ENCODE data around the gene MAPK8.
"Not testable (repeated sequence)": the region's sequence is repeated elsewhere in the genome, so short reads cannot be mapped to it uniquely, and the experiment has no call there.

Gene MAPK8

GRCh38 chr10:48418189-48418788, 111.8 kb downstream of the MAPK8 start:
- Histone ChIP-seq H3K36me3 (ENCODE audit: control insufficient read depth, insufficient read depth, low read length) (no peaks in the 10 kb centered on the region), H3K4me3 (ENCODE audit: low read length) (no peak overlapping the region), H3K9ac (ENCODE audit: low read length) (no peak overlapping the region), H3K27me3 (ENCODE audit: control insufficient read depth, insufficient read depth, low read length) (no peaks in the 10 kb centered on the region), H3K4me1 (ENCODE audit: control insufficient read depth, insufficient read depth, low read length) (no peaks in the 10 kb centered on the region), H3K27ac (ENCODE audit: low read depth, low read length) (no peak overlapping the region)

- H3K4me3 ChIP-seq (ENCODE audit: low read length): no peak overlapping the region
- H3K36me3 ChIP-seq (ENCODE audit: control insufficient read depth, insufficient read depth, low read length): no peaks in the 10 kb centered on the region
- no peaks in the 10 kb centered on the region for H3K4me1 ChIP-seq (ENCODE audit: control insufficient read depth, insufficient read depth, low read length)
- no peaks in the 10 kb centered on the region for H3K27me3 ChIP-seq (ENCODE audit: control insufficient read depth, insufficient read depth, low read length)
- H3K27ac ChIP-seq (ENCODE audit: low read depth, low read length): no peak overlapping the region
- H3K9ac ChIP-seq (ENCODE audit: low read length): no peak overlapping the region
Measured at GRCh38 chr10:48419714-48420113, 113.2 kb downstream of the MAPK8 start.

DNA sequence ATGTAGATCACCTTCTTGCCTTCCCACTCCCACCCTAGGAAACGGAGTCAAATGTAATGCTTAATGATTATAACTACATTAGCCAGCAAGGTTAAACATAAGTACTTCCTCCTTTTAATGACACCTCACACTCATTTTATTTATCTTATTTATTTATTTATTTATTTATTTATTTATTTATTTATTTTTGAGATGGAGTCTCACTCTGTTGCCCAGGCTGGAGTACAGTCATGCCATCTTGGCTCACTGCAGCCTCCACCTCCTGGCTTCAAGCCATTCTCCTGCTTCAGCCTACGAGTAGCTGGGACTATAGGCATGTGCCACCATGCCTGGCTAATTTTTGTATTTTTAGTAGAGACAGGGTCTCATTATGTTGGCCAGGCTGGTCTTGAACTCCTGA, 115.4 kb downstream of the MAPK8 start:
- H3K27ac ChIP-seq (ENCODE audit: low read depth, low read length); H3K4me3 ChIP-seq (ENCODE audit: low read length); H3K9ac ChIP-seq (ENCODE audit: low read length); H3K4me1 ChIP-seq (ENCODE audit: control insufficient read depth, insufficient read depth, low read length); H3K36me3 ChIP-seq (ENCODE audit: control insufficient read depth, insufficient read depth, low read length); H3K27me3 ChIP-seq (ENCODE audit: control insufficient read depth, insufficient read depth, low read length): not testable (repeated sequence)

GRCh38 chr10:48423884-48424283, 117.4 kb downstream of the MAPK8 start:
- H3K27ac ChIP-seq (ENCODE audit: low read depth, low read length): no peak overlapping the region
- H3K4me1 ChIP-seq (ENCODE audit: control insufficient read depth, insufficient read depth, low read length): no peaks in the 10 kb centered on the region
- H3K4me3 ChIP-seq (ENCODE audit: low read length): no peak overlapping the region
- H3K36me3 ChIP-seq (ENCODE audit: control insufficient read depth, insufficient read depth, low read length): no peaks in the 10 kb centered on the region
- H3K27me3 ChIP-seq (ENCODE audit: control insufficient read depth, insufficient read depth, low read length): no peaks in the 10 kb centered on the region
- no peak overlapping the region for H3K9ac ChIP-seq (ENCODE audit: low read length)

- H3K4me3 ChIP-seq (ENCODE audit: low read length): no peak overlapping the region
- no peak overlapping the region for H3K27ac ChIP-seq (ENCODE audit: low read depth, low read length)
- no peaks in the 10 kb centered on the region for H3K27me3 ChIP-seq (ENCODE audit: control insufficient read depth, insufficient read depth, low read length)
- H3K9ac ChIP-seq (ENCODE audit: low read length): no peak overlapping the region
- no peaks in the 10 kb centered on the region for H3K4me1 ChIP-seq (ENCODE audit: control insufficient read depth, insufficient read depth, low read length)
- H3K36me3 ChIP-seq (ENCODE audit: control insufficient read depth, insufficient read depth, low read length): peaks cover 4% of the 10 kb centered on the region
Measured at GRCh38 chr10:48428896-48429295, 122.4 kb downstream of the MAPK8 start.

GRCh38 chr10:48429309-48429708, 122.8 kb downstream of the MAPK8 start:
- Histone ChIP-seq H3K27ac (ENCODE audit: low read depth, low read length) (no peak overlapping the region), H3K27me3 (ENCODE audit: control insufficient read depth, insufficient read depth, low read length) (no peaks in the 10 kb centered on the region), H3K4me3 (ENCODE audit: low read length) (no peak overlapping the region), H3K4me1 (ENCODE audit: control insufficient read depth, insufficient read depth, low read length) (no peaks in the 10 kb centered on the region), H3K36me3 (ENCODE audit: control insufficient read depth, insufficient read depth, low read length) (peaks cover 4% of the 10 kb centered on the region), H3K9ac (ENCODE audit: low read length) (no peak overlapping the region)

DNA sequence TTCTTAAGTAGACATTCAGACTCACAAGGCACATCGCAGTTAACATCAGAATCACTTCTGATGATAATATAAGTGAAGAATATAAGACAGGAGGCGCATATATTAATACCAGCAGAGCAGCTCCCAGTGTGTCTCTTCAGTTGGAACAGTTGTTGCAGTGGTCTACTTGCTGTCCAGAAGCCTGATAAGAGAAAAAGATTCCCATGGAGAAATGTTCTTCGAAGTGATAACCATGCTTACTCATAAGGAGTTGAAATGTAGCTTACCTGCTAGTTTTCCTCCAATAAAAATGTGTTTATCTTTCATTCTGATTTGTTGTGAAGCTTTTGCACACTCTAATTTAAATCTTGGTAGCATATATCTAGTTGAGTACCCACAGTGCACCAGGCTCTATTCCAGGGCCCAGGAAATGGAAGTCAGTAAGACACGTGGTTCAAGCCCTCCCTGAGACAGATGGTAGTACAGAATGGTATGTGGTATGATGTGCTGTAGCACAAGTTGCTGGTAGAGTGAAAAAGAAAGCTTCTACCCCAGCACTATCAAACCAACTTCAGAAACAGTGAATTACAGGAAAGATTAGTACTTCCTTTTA, 124.0 kb downstream of the MAPK8 start:
- Histone ChIP-seq H3K4me1 (ENCODE audit: control insufficient read depth, insufficient read depth, low read length) (no peaks in the 10 kb centered on the region), H3K4me3 (ENCODE audit: low read length) (no peak overlapping the region), H3K27me3 (ENCODE audit: control insufficient read depth, insufficient read depth, low read length) (no peaks in the 10 kb centered on the region), H3K36me3 (ENCODE audit: control insufficient read depth, insufficient read depth, low read length) (peaks cover 4% of the 10 kb centered on the region), H3K9ac (ENCODE audit: low read length) (no peak overlapping the region), H3K27ac (ENCODE audit: low read depth, low read length) (no peak overlapping the region)

DNA sequence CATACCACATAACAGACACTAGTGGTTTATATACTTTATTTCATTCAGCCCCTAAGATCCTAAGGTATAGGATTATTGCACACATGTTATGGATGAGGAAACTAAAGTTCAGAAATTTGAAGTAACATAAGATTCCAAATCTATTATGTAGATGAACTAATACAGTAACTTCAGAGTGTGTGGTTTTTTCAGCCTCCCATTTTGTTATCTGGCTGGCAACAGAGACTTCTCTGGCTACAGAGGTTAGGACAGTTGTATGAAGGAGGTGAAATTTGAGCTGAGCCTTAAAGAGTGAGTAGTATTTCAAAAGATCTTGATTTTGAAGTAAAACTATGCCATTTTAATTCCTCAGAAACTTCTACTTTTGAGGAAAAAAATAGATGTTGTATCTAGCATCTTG, 125.4 kb downstream of the MAPK8 start:
- H3K27me3 ChIP-seq (ENCODE audit: control insufficient read depth, insufficient read depth, low read length): no peaks in the 10 kb centered on the region
- H3K4me1 ChIP-seq (ENCODE audit: control insufficient read depth, insufficient read depth, low read length): no peaks in the 10 kb centered on the region
- no peak overlapping the region for H3K27ac ChIP-seq (ENCODE audit: low read depth, low read length)
- no peak overlapping the region for H3K4me3 ChIP-seq (ENCODE audit: low read length)
- peaks cover 8% of the 10 kb centered on the region for H3K36me3 ChIP-seq (ENCODE audit: control insufficient read depth, insufficient read depth, low read length)
- H3K9ac ChIP-seq (ENCODE audit: low read length): no peak overlapping the region

GRCh38 chr10:48437546-48437945, 131.1 kb downstream of the MAPK8 start:
- Histone ChIP-seq H3K4me3 (ENCODE audit: low read length) (no peak overlapping the region), H3K27ac (ENCODE audit: low read depth, low read length) (no peak overlapping the region), H3K27me3 (ENCODE audit: control insufficient read depth, insufficient read depth, low read length) (no peaks in the 10 kb centered on the region), H3K4me1 (ENCODE audit: control insufficient read depth, insufficient read depth, low read length) (no peaks in the 10 kb centered on the region), H3K9ac (ENCODE audit: low read length) (no peak overlapping the region), H3K36me3 (ENCODE audit: control insufficient read depth, insufficient read depth, low read length) (peaks cover 8% of the 10 kb centered on the region)

- peaks cover 4% of the 10 kb centered on the region for H3K36me3 ChIP-seq (ENCODE audit: control insufficient read depth, insufficient read depth, low read length)
- no peaks in the 10 kb centered on the region for H3K4me1 ChIP-seq (ENCODE audit: control insufficient read depth, insufficient read depth, low read length)
- H3K27ac ChIP-seq (ENCODE audit: low read depth, low read length): no peak overlapping the region
- no peaks in the 10 kb centered on the region for H3K27me3 ChIP-seq (ENCODE audit: control insufficient read depth, insufficient read depth, low read length)
- H3K9ac ChIP-seq (ENCODE audit: low read length): no peak overlapping the region
- H3K4me3 ChIP-seq (ENCODE audit: low read length): no peak overlapping the region
Measured at GRCh38 chr10:48439031-48439430, 132.6 kb downstream of the MAPK8 start.

DNA sequence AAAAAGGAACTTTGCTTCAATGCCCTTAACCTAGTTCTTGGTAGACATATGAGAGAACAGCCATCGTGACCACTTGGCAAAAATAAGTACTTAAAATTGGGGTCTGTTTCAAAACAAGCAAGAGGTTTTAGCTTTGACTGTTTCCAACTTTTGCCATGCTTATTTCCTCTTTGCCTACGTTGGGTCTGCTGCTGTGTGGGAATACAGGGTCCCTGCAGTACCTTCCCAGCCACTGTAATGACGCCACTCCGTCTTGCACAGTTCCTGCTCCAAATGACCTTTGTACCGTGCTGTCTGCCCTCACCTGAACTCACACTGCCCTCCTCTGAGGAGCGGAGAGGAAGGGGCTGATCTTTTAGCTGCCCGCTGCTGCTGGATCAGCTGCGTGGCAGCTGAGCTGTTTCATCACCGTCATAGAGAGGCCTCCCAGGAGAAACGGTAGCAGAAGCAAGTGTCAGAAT, 133.1 kb downstream of the MAPK8 start:
- Histone ChIP-seq H3K9ac (ENCODE audit: low read length) (no peak overlapping the region), H3K36me3 (ENCODE audit: control insufficient read depth, insufficient read depth, low read length) (peaks cover 4% of the 10 kb centered on the region), H3K4me3 (ENCODE audit: low read length) (no peak overlapping the region), H3K27me3 (ENCODE audit: control insufficient read depth, insufficient read depth, low read length) (no peaks in the 10 kb centered on the region), H3K4me1 (ENCODE audit: control insufficient read depth, insufficient read depth, low read length) (no peaks in the 10 kb centered on the region), H3K27ac (ENCODE audit: low read depth, low read length) (no peak overlapping the region)

DNA sequence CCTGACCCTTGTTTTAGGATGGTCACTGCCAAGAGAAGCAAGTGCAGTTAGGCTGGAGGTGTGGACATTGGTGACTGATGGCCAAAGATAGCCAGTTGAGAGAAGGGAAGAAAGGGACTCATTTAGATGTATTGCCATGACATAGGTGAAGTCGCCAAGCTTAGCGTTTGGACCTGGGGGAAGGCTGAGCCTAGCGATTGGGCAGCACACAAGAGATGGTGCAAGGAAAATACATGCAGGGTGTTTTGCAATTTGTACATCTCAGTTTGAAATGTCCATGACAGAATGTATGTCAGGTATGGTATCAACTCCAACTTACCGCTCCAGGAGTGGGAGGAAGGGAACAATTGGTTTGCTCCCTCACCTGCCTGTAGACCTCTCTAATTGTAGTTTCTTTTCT, 134.3 kb downstream of the MAPK8 start:
- H3K4me1 ChIP-seq (ENCODE audit: control insufficient read depth, insufficient read depth, low read length): no peaks in the 10 kb centered on the region
- peaks cover 2% of the 10 kb centered on the region for H3K36me3 ChIP-seq (ENCODE audit: control insufficient read depth, insufficient read depth, low read length)
- no peaks in the 10 kb centered on the region for H3K27me3 ChIP-seq (ENCODE audit: control insufficient read depth, insufficient read depth, low read length)
- H3K9ac ChIP-seq (ENCODE audit: low read length): no peak overlapping the region
- no peak overlapping the region for H3K4me3 ChIP-seq (ENCODE audit: low read length)
- H3K27ac ChIP-seq (ENCODE audit: low read depth, low read length): no peak overlapping the region

GRCh38 chr10:48442090-48442808, 135.8 kb downstream of the MAPK8 start:
- Histone ChIP-seq H3K27me3 (ENCODE audit: control insufficient read depth, insufficient read depth, low read length) (no peaks in the 10 kb centered on the region), H3K9ac (ENCODE audit: low read length) (no peak overlapping the region), H3K4me3 (ENCODE audit: low read length) (no peak overlapping the region), H3K4me1 (ENCODE audit: control insufficient read depth, insufficient read depth, low read length) (no peaks in the 10 kb centered on the region), H3K36me3 (ENCODE audit: control insufficient read depth, insufficient read depth, low read length) (no peaks in the 10 kb centered on the region), H3K27ac (ENCODE audit: low read depth, low read length) (no peak overlapping the region)

All from rectal smooth muscle tissue (tissue), 1 donor.